ENCODE measurements around the gene CASZ1.

The CASZ1 gene

DNA sequence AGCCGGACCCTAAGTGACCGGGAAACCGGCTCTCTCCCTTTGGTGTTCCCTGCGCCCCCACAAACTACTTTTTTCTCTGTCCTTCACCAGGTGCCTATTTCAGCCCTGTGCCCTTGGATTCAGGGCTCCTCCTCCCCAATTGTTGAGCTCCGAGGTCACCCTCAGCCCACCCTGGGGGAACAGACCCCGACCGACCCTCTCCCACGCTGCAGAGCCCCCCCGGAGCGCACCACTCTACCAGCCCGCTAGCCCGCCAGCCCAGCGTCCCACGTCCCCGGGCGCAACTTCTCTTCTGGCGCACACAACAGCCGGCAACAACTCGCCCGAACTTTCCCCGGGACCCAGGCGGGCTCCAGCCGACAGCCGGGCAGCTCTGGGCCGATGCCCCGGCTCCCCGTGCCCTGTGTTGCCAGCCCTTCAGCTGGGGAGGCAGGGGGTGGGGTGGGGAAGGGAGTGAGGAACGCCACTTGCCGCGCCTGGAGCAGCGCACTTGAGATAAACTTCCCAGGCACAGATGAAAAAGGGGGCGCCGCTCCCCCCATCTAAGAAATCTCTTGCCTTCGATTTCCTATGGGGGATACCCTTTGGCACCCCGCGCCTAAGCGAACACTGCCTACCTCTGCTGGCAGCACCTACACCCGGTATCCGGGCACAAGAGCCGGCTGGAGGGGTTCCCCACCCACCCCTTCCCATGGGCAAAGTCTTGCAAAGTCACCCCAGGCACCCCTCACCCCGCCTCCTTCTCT lies 997 bp downstream of the CASZ1 start:
- peaks cover 94% of the 10 kb centered on the region for H3K27me3 ChIP-seq (ENCODE audit: insufficient read depth, low read depth)
- TF ChIP-seq CTCF (conservative IDR thresholded peaks at IDR 0.05; ENCODE audit: low read depth, low read length) = no peak
- no peaks in the 10 kb centered on the region for H3K36me3 ChIP-seq (ENCODE audit: insufficient read depth)
- no peaks in the 10 kb centered on the region for H3K4me1 ChIP-seq (ENCODE audit: low read depth, poor library complexity, severe bottlenecking)
- no peak overlapping the region for H3K9ac ChIP-seq
- H3K4me2 ChIP-seq = no peak overlapping the region; the same call in 1 of the 2 replicates
- H3K4me3 ChIP-seq (IDR thresholded peaks at IDR 0.05; ENCODE audit: insufficient read depth, low read depth, low read length) = no peak overlapping the region
- no peaks in the 10 kb centered on the region for H4K20me1 ChIP-seq (ENCODE audit: insufficient read depth)
- no peaks in the 10 kb centered on the region for H3K79me2 ChIP-seq (ENCODE audit: insufficient read depth, low read depth)
- no peak overlapping the region for H2AFZ ChIP-seq (ENCODE audit: low read depth)
- H3K27ac ChIP-seq = no peak overlapping the region

DNA sequence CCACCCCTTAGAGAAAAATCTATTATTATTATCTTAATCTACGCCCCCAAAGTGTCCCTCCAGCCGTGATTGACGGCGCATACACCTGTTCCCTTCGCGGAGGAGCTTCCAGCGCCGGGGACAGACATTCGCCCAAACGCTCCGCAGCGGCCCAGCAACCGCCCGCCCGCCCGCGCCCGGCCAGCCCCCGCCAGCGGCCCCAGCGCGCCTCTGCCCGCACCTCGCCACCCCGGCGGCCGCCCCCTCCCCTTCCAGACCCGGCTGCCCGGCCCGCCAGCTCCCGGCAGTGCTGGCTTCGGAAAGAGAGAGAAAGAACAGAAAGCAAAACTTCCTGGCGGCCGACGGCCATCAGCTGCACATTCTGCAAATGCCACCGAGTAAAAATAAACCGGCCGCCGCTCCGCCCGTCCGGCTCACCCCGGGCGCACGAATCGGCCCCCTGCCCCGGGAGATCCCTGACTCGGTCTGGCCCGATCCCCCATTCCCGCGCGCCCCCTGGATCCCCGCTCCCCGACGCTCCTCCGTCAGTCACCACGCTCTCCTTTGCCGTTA lies 1.6 kb downstream of the CASZ1 start:
- Histone ChIP-seq H3K27me3 (ENCODE audit: insufficient read depth, low read depth) (peaks cover 95% of the 10 kb centered on the region), H3K4me2 (no peak overlapping the region; the same call in 1 of the 2 replicates), H3K27ac (no peak overlapping the region), H3K9ac (no peak overlapping the region), H4K20me1 (ENCODE audit: insufficient read depth) (no peaks in the 10 kb centered on the region), H3K79me2 (ENCODE audit: insufficient read depth, low read depth) (no peaks in the 10 kb centered on the region), H3K36me3 (ENCODE audit: insufficient read depth) (no peaks in the 10 kb centered on the region), H3K4me3 (IDR thresholded peaks at IDR 0.05; ENCODE audit: insufficient read depth, low read depth, low read length) (no peak overlapping the region), H3K4me1 (ENCODE audit: low read depth, poor library complexity, severe bottlenecking) (no peaks in the 10 kb centered on the region), H2AFZ (ENCODE audit: low read depth) (no peak overlapping the region)
- no peak for TF ChIP-seq CTCF (conservative IDR thresholded peaks at IDR 0.05; ENCODE audit: low read depth, low read length)

DNA sequence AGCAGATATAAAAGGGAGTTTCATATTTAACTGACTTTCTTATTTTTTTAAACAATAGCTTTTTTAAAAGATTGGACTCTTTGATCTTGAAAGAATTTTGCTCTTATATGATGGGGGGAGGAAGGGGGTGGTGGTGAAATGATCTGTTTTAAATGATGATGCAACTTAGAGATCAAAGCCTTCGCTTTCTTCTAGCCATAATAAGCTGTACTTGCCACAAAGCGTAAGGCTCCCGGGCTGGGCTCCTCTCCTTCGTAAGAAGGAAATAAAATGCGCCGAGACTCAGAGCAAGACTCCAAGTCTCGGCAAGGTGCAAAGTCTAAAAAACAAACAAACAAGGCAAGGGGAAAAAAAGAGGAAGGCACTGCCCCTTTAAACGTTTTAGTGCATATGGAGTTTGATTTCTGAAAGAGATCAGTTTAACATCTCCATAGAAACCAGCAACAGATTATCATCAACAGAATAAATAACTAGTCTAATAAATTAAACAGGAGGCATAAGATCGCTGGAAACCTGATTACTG lies 3.3 kb downstream of the CASZ1 start:
- no peak overlapping the region for H3K4me3 ChIP-seq (IDR thresholded peaks at IDR 0.05; ENCODE audit: insufficient read depth, low read depth, low read length)
- no peak for TF ChIP-seq CTCF (conservative IDR thresholded peaks at IDR 0.05; ENCODE audit: low read depth, low read length)
- H3K4me2 ChIP-seq = no peak overlapping the region
- H3K4me1 ChIP-seq (ENCODE audit: low read depth, poor library complexity, severe bottlenecking) = no peaks in the 10 kb centered on the region
- H3K79me2 ChIP-seq (ENCODE audit: insufficient read depth, low read depth) = no peaks in the 10 kb centered on the region
- H3K27me3 ChIP-seq (ENCODE audit: insufficient read depth, low read depth) = peaks cover 95% of the 10 kb centered on the region
- no peak overlapping the region for H3K9ac ChIP-seq
- no peak overlapping the region for H3K27ac ChIP-seq
- H2AFZ ChIP-seq (ENCODE audit: low read depth) = no peak overlapping the region
- H3K36me3 ChIP-seq (ENCODE audit: insufficient read depth) = no peaks in the 10 kb centered on the region
- no peaks in the 10 kb centered on the region for H4K20me1 ChIP-seq (ENCODE audit: insufficient read depth)

DNA sequence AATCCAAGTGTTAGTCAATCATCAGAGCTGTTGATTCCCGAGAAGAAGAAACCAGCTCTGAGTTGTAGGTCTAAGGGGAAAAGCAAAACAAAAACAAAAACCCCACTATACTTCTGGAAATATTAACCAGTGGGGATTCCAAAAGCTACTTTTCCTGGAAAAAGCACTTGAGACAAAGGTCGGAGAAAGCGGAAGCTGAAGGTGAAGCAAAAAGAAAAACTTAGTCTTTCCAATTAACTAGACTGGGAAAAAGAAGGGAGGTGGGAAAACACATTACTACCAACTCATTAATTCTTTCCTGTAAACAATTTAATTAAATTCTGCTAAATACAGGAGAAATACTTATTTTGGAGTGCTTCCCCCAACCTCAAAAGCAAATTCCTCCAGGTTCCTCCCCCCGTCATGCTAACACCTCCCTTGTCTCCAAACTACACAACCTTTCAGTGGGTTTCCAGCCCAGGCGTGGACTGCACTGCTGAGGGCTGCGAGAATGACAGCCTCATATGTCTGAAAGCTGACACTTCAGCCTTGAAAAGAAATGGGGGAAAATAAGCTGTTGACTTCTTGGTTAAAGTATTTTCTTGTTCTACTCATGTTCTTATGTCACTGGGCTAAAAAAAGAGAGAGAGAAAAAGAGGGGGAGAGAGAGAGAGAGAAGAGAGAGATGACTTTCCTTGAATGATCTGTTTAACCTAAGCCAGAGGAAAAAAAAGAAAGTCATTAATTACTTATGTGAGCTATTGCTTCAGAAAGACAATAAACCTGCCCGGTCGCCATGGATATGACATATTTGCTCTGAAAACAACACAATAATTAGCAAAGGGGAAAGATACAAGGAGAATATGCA lies 5.1 kb downstream of the CASZ1 start:
- Histone ChIP-seq H3K27me3 (ENCODE audit: insufficient read depth, low read depth) (peaks cover 95% of the 10 kb centered on the region), H3K27ac (no peak overlapping the region), H2AFZ (ENCODE audit: low read depth) (no peak overlapping the region), H3K36me3 (ENCODE audit: insufficient read depth) (no peaks in the 10 kb centered on the region), H3K4me3 (IDR thresholded peaks at IDR 0.05; ENCODE audit: insufficient read depth, low read depth, low read length) (no peak overlapping the region), H3K4me1 (ENCODE audit: low read depth, poor library complexity, severe bottlenecking) (no peaks in the 10 kb centered on the region), H3K4me2 (no peak overlapping the region), H4K20me1 (ENCODE audit: insufficient read depth) (no peaks in the 10 kb centered on the region), H3K9ac (no peak overlapping the region), H3K79me2 (ENCODE audit: insufficient read depth, low read depth) (no peaks in the 10 kb centered on the region)
- no peak for TF ChIP-seq CTCF (conservative IDR thresholded peaks at IDR 0.05; ENCODE audit: low read depth, low read length)
